ENCODE results near the gene CEP72.

DNA sequence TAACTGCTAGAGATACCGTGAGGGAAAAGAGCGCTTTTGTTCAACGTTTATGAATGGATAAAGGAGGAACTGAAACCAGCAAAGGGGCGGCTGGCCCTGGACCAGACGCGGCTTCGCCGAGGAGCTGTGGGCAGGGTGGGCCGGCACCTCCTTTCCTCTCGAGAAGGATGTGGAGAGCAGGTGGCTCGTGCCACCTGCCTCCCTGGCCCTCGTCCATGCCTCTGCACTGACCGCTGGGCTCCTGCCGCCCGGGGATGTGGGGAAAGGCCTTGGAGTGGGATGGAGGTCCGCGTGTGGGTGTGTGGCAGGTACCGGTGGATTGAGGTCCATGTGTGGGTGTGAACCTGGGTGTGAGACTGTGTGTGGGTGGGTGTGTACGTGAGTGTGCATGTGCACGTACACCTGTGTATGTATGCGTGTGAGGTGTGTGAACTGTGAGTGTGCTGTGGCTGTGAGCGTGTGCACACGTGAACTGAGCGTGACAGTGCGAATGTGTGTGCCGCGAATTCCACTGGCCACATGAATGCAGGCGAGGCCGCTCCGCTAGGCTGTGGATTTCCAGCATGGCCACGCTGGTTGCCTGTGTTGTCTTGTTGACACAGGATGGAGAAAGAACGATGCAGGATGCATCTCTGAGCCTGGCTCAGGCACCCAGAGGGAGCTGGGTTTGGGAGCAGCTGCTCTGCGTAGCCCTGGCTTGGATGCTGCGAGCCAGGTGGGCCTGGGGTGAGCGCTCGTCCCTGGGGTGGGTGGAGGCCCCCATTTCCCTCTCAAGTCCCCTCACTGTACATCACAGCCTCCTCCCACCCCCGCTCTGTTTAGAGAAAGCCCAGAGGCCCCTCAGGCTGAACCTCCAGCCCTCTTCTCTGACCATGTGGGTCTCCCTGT lies 4.4 kb upstream of the CEP72 start:
- TF ChIP-seq, protein P1, sequence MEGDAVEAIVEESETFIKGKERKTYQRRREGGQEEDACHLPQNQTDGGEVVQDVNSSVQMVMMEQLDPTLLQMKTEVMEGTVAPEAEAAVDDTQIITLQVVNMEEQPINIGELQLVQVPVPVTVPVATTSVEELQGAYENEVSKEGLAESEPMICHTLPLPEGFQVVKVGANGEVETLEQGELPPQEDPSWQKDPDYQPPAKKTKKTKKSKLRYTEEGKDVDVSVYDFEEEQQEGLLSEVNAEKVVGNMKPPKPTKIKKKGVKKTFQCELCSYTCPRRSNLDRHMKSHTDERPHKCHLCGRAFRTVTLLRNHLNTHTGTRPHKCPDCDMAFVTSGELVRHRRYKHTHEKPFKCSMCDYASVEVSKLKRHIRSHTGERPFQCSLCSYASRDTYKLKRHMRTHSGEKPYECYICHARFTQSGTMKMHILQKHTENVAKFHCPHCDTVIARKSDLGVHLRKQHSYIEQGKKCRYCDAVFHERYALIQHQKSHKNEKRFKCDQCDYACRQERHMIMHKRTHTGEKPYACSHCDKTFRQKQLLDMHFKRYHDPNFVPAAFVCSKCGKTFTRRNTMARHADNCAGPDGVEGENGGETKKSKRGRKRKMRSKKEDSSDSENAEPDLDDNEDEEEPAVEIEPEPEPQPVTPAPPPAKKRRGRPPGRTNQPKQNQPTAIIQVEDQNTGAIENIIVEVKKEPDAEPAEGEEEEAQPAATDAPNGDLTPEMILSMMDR (IDR thresholded peaks at IDR 0.05): no peak
- no peak for TF ChIP-seq POLR2A (IDR thresholded peaks at IDR 0.05)
